NT2/D1 (cell line): ENCODE measurements around the gene HLX.

ENCODE experiments used
- SUZ12 ChIP-seq: IDR thresholded peaks from 2 replicates; pipeline ENCODE4 v1.6.1; 2011; ENCODE audit not compliant: insufficient read length, insufficient read depth; ENCODE audit errors: extremely low read depth
- YY1 ChIP-seq: IDR thresholded peaks from 2 replicates; pipeline ENCODE4 v1.6.1; 2011; ENCODE audit not compliant: insufficient read length, insufficient read depth
- ZNF274 ChIP-seq: IDR thresholded peaks from 2 replicates; pipeline ENCODE4 v1.6.1; 2011; ENCODE audit warnings: mild to moderate bottlenecking, low read depth, low read length

GRCh38 chr1:220901881-220902280, 22.6 kb downstream of the HLX start:
- TF ChIP-seq SUZ12 = no peak
- no peak for TF ChIP-seq YY1
- no peak for TF ChIP-seq ZNF274
